WTC11 (cell line): ENCODE results near the gene VEGFD. TPM values are rescaled to one million over a fixed set of nuclear protein-coding genes. Genes with fewer than 3 reads are reported as not detected.

Experiments
- ATAC-seq: fragments of 200-7000 bp; cut with Tn5 transposase; 2 replicates; pipeline ENCODE4 v1.10.0; 2021; ENCODE audit warnings: mild to moderate bottlenecking, moderate library complexity
- CTCF ChIA-PET: fragments of 300-600 bp; sonication (Branson Sonifier 250); formaldehyde crosslinking; loops from one replicate; lab custom pipeline; 2021; ENCODE audit warnings: antibody characterized with exemption; lab: Charles Lee
- POLR2A ChIA-PET: fragments of 350-600 bp; sonication (Branson Sonifier 250); formaldehyde crosslinking; loops from one replicate; lab custom pipeline; 2021; ENCODE audit warnings: antibody characterized with exemption; lab: Charles Lee
- DNase-seq: peaks from one replicate; pipeline ENCODE4 v3.0.0; 2021; ENCODE audit warnings: low spot score
- H3K27ac Mint-ChIP-seq: 2 replicates; pipeline ENCODE4 v1.8.0; 2021; ENCODE audit warnings: mixed read lengths
- H3K27me3 Mint-ChIP-seq: 2 replicates; pipeline ENCODE4 v1.8.0; 2021; ENCODE audit warnings: low read depth, mild to moderate bottlenecking, moderate library complexity, mixed read lengths
- H3K36me3 Mint-ChIP-seq: 2 replicates; pipeline ENCODE4 v1.8.0; 2021; ENCODE audit warnings: mixed read lengths
- H3K4me1 Mint-ChIP-seq: 2 replicates; pipeline ENCODE4 v1.8.0; 2022; ENCODE audit warnings: mixed read lengths
- H3K4me3 Mint-ChIP-seq: 2 replicates; pipeline ENCODE4 v1.8.0; 2021; ENCODE audit warnings: mild to moderate bottlenecking, moderate library complexity, mixed read lengths
- H3K9me3 Mint-ChIP-seq: 2 replicates; pipeline ENCODE4 v1.8.0; 2021; ENCODE audit warnings: mixed read lengths
- ARID4B ChIP-seq: sonication (generic); formaldehyde crosslinking; IDR thresholded peaks from 2 replicates; pipeline ENCODE4 v1.8.0; 2023; ENCODE audit warnings: missing genetic modification reagents, mild to moderate bottlenecking, borderline replicate concordance
- ATF2 ChIP-seq: sonication (generic); formaldehyde crosslinking; IDR thresholded peaks from 2 replicates; pipeline ENCODE4 v1.8.1; 2022; ENCODE audit warnings: low read depth, missing genetic modification reagents, borderline replicate concordance
- CTCF ChIP-seq: fragments of 200-600 bp; IDR thresholded peaks from 2 replicates; pipeline ENCODE4 v1.8.0; 2022; ENCODE audit warnings: antibody characterized with exemption
- GRHL2 ChIP-seq: fragments of 250-450 bp; sonication (Bioruptor Pico); IDR thresholded peaks from 2 replicates; pipeline ENCODE4 v1.8.0; 2022; ENCODE audit warnings: mild to moderate bottlenecking, moderate library complexity; ENCODE audit not compliant: insufficient replicate concordance, severe bottlenecking
- HMGA2 ChIP-seq: fragments of 250-450 bp; sonication (Bioruptor Pico); IDR thresholded peaks from 2 replicates; pipeline ENCODE4 v1.4.0; 2021; ENCODE audit warnings: mild to moderate bottlenecking, moderate library complexity
- MLX ChIP-seq: sonication (generic); formaldehyde crosslinking; IDR thresholded peaks from 2 replicates; pipeline ENCODE4 v1.8.1; 2023; ENCODE audit warnings: mild to moderate bottlenecking, missing genetic modification reagents, moderate library complexity
- MXD4 ChIP-seq: fragments of 250-450 bp; sonication (Bioruptor Pico); IDR thresholded peaks from 2 replicates; pipeline ENCODE4 v1.8.0; 2021; ENCODE audit warnings: mild to moderate bottlenecking, moderate library complexity, borderline replicate concordance
- NFE2L1 ChIP-seq: sonication (generic); formaldehyde crosslinking; IDR thresholded peaks from 2 replicates; pipeline ENCODE4 v1.8.1; 2023; ENCODE audit warnings: missing genetic modification reagents
- TEAD1 ChIP-seq: sonication (generic); formaldehyde crosslinking; IDR thresholded peaks from 2 replicates; pipeline ENCODE4 v1.8.0; 2022; ENCODE audit warnings: mild to moderate bottlenecking, missing genetic modification reagents
- ZBTB21 ChIP-seq: sonication (generic); formaldehyde crosslinking; IDR thresholded peaks from 2 replicates; pipeline ENCODE4 v1.8.1; 2023; ENCODE audit warnings: mild to moderate bottlenecking, missing genetic modification reagents, borderline replicate concordance
- ZNF532 ChIP-seq: fragments of 250-450 bp; sonication (Bioruptor Pico); IDR thresholded peaks from 2 replicates; pipeline ENCODE4 v1.9.0; 2021; ENCODE audit warnings: mild to moderate bottlenecking, borderline replicate concordance
- total RNA-seq: library from RNA; stranded (reverse); gene quantifications from 3 replicates; pipeline ENCODE4 v1.2.3, GENCODE V29; 2021
- TF ChIP-seq, protein P1 (sequence below): sonication (generic); formaldehyde crosslinking; IDR thresholded peaks from 2 replicates; pipeline ENCODE4 v1.8.0; 2022; ENCODE audit warnings: mild to moderate bottlenecking, missing genetic modification reagents
- TF ChIP-seq, protein P2 (sequence below): fragments of 250-450 bp; sonication (Bioruptor Pico); IDR thresholded peaks from 2 replicates; pipeline ENCODE4 v2.1.2; 2022; ENCODE audit warnings: mild to moderate bottlenecking, moderate library complexity
- TF ChIP-seq, protein P3 (sequence below): sonication (generic); formaldehyde crosslinking; conservative IDR thresholded peaks from 2 replicates; pipeline ENCODE4 v1.8.1; 2022; ENCODE audit warnings: mild to moderate bottlenecking, missing genetic modification reagents

Gene VEGFD
- total RNA-seq, 1 experiment from 2014 or later = not detected

DNA sequence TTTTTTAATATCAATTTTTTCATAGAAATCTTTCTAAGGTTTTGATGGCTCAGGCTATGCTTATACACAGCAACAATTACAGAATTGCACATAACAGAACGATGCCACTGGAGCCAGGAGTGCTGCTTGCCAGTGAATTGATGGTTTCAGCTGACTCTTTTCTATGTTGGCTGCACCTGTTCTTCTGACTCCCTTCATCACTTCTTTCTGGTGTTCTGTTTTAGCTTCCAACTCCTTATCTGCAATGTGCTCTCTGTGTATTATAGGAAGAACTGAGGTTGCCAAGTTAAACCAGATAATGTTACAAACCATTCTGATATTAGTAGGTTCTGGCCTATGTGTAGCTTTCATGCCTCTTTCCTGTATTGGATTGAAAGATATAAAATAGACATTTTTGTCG, 11.6 kb upstream of the VEGFD start (continued):
- no peak for TF ChIP-seq ZNF532 (CRISPR knock-in tag)
- TF ChIP-seq, all 79 proteins: peak for 0

DNA sequence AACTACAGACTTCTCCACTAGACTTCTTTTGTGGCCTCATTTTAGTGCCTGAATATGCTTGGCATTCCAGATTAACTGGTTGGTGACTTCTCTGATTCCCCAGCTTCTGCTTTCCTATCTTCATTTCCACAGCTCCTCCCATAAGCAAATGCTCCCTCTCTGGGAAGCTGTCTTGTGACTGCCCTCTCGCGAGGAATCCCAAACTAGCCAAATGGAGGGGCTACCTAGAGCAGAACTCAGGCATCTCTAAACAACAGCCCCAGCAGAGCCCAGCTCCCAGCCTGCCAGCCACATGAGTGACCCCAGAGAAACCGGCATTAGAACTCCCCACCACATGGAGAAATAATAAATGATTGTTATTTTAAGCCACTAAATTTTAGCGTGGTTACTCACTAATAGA, 7.6 kb upstream of the VEGFD start:
- Mint-ChIP-seq H3K36me3 (peaks cover 4% of the 10 kb centered on the region), H3K4me3 (no peak overlapping the region), H3K4me1 (peaks cover 5% of the 10 kb centered on the region), H3K9me3 (no peaks in the 10 kb centered on the region), H3K27me3 (no peaks in the 10 kb centered on the region), H3K27ac (no peak overlapping the region)
- CTCF ChIA-PET = interaction anchor here (1.1 to 2.0 kb wide), 2 partner anchors 9 to 75 kb away, joined by 4 to 12 read pairs; no protein-coding TSS in a partner anchor
- peak; percentile 77 for ATAC-seq
- no peak for DNase-seq
- POLR2A ChIA-PET = no interaction called here
- TF ChIP-seq ATF2 (CRISPR knock-in tag) (no peak), MXD4 (no peak), ZNF532 (CRISPR knock-in tag) (no peak), CTCF (no peak), MLX (CRISPR knock-in tag) (no peak), NFE2L1 (CRISPR knock-in tag) (no peak), HMGA2 (CRISPR knock-in tag) (no peak), ARID4B (CRISPR knock-in tag) (no peak), TEAD1 (no peak), GRHL2 (CRISPR knock-in tag) (no peak), ZBTB21 (no peak)
- TF ChIP-seq, protein P1, sequence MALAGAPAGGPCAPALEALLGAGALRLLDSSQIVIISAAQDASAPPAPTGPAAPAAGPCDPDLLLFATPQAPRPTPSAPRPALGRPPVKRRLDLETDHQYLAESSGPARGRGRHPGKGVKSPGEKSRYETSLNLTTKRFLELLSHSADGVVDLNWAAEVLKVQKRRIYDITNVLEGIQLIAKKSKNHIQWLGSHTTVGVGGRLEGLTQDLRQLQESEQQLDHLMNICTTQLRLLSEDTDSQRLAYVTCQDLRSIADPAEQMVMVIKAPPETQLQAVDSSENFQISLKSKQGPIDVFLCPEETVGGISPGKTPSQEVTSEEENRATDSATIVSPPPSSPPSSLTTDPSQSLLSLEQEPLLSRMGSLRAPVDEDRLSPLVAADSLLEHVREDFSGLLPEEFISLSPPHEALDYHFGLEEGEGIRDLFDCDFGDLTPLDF (CRISPR knock-in tag) = no peak
- TF ChIP-seq, protein P2, sequence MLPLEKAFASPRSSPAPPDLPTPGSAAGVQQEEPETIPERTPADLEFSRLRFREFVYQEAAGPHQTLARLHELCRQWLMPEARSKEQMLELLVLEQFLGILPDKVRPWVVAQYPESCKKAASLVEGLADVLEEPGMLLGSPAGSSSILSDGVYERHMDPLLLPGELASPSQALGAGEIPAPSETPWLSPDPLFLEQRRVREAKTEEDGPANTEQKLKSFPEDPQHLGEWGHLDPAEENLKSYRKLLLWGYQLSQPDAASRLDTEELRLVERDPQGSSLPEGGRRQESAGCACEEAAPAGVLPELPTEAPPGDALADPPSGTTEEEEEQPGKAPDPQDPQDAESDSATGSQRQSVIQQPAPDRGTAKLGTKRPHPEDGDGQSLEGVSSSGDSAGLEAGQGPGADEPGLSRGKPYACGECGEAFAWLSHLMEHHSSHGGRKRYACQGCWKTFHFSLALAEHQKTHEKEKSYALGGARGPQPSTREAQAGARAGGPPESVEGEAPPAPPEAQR = no peak
- TF ChIP-seq, protein P3, sequence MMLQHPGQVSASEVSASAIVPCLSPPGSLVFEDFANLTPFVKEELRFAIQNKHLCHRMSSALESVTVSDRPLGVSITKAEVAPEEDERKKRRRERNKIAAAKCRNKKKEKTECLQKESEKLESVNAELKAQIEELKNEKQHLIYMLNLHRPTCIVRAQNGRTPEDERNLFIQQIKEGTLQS (CRISPR knock-in tag) = no peak
